ENCODE measurements around the gene RMND5A. TPM values are rescaled to one million over a fixed set of nuclear protein-coding genes. Genes with fewer than 3 reads are reported as not detected.
"Not testable (repeated sequence)": the region's sequence is repeated elsewhere in the genome, so short reads cannot be mapped to it uniquely, and the experiment has no call there.

The RMND5A gene, protein sequence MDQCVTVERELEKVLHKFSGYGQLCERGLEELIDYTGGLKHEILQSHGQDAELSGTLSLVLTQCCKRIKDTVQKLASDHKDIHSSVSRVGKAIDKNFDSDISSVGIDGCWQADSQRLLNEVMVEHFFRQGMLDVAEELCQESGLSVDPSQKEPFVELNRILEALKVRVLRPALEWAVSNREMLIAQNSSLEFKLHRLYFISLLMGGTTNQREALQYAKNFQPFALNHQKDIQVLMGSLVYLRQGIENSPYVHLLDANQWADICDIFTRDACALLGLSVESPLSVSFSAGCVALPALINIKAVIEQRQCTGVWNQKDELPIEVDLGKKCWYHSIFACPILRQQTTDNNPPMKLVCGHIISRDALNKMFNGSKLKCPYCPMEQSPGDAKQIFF
- 13.6 TPM for polyA plus RNA-seq (2012; ENCODE audit: insufficient read depth, insufficient read length, low read depth)

GRCh38 chr2:86719637-86720539 lies at the start of gene RMND5A:
Gene RMND5A, plus strand, starts transcription at chr2:86720291. Its CDS starts 377 bp downstream, at chr2:86720668.
- H3K4me1 ChIP-seq, H3K27me3 ChIP-seq, H3K9me3 ChIP-seq, H3K36me3 ChIP-seq: not testable (repeated sequence)
- H3K4me3 ChIP-seq (ENCODE audit: low read depth, low read length): peak within 1 kb of the TSS; percentile 54
- peak; percentile 82 for DNase-seq

DNA sequence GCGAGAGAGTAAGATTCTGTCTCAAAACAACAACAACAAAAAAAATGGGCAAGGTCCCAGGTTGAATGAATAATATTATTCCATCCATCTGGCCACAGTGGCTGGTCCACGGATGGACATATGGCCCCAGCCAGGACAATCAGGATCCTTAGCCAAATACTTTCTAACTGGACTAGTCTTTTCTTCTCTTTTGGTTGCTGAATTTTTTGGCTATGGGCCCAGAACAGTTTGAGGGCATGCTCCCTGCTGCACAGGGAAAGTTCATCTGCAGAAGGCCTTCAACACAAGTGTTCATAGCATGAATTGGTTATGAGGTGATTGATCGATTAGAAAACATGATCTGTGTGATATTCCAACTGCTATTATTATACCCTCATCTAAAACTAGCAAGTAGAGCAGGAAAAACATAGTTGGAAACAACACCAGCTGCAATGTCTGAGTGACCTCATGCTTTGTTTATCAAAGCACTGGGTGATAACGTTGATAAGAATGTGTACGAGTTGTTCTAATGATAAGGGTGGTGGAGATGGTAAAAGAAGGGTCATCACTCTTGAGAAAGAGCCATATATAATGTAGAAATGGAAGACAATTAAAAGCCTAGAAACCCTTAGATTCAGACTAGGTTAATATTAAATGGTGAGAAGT lies 48.6 kb upstream of the RMND5A start:
- TF ChIP-seq, protein P1, sequence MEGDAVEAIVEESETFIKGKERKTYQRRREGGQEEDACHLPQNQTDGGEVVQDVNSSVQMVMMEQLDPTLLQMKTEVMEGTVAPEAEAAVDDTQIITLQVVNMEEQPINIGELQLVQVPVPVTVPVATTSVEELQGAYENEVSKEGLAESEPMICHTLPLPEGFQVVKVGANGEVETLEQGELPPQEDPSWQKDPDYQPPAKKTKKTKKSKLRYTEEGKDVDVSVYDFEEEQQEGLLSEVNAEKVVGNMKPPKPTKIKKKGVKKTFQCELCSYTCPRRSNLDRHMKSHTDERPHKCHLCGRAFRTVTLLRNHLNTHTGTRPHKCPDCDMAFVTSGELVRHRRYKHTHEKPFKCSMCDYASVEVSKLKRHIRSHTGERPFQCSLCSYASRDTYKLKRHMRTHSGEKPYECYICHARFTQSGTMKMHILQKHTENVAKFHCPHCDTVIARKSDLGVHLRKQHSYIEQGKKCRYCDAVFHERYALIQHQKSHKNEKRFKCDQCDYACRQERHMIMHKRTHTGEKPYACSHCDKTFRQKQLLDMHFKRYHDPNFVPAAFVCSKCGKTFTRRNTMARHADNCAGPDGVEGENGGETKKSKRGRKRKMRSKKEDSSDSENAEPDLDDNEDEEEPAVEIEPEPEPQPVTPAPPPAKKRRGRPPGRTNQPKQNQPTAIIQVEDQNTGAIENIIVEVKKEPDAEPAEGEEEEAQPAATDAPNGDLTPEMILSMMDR (IDR thresholded peaks at IDR 0.05; ENCODE audit: low read depth, low read length): no peak
- H3K9me3 ChIP-seq: no peaks in the 10 kb centered on the region
- no peak overlapping the region for H3K4me3 ChIP-seq (ENCODE audit: low read depth, low read length)
- H3K27me3 ChIP-seq: no peaks in the 10 kb centered on the region
- DNase-seq: no peak
- H3K36me3 ChIP-seq: no peaks in the 10 kb centered on the region
- no peaks in the 10 kb centered on the region for H3K4me1 ChIP-seq

- no peak for DNase-seq
- Histone ChIP-seq H3K36me3 (no peaks in the 10 kb centered on the region), H3K4me3 (ENCODE audit: low read depth, low read length) (no peak overlapping the region), H3K27me3 (no peaks in the 10 kb centered on the region), H3K4me1 (no peaks in the 10 kb centered on the region), H3K9me3 (no peaks in the 10 kb centered on the region)
- TF ChIP-seq, protein P1 (IDR thresholded peaks at IDR 0.05; ENCODE audit: low read depth, low read length): no peak
Measured at GRCh38 chr2:86672027-86672545, 48.0 kb upstream of the RMND5A start.

GRCh38 chr2:86673011-86673410 lies 47.1 kb upstream of the RMND5A start:
- H3K36me3 ChIP-seq: no peaks in the 10 kb centered on the region
- H3K9me3 ChIP-seq: no peaks in the 10 kb centered on the region
- TF ChIP-seq, protein P1 (IDR thresholded peaks at IDR 0.05; ENCODE audit: low read depth, low read length): no peak
- no peaks in the 10 kb centered on the region for H3K4me1 ChIP-seq
- no peak for DNase-seq
- H3K27me3 ChIP-seq: no peaks in the 10 kb centered on the region
- H3K4me3 ChIP-seq (ENCODE audit: low read depth, low read length): no peak overlapping the region

- TF ChIP-seq, protein P1 (IDR thresholded peaks at IDR 0.05; ENCODE audit: low read depth, low read length): no peak
- no peak for DNase-seq
- Histone ChIP-seq H3K4me1 (no peaks in the 10 kb centered on the region), H3K4me3 (ENCODE audit: low read depth, low read length) (no peak overlapping the region), H3K36me3 (no peaks in the 10 kb centered on the region), H3K27me3 (no peaks in the 10 kb centered on the region), H3K9me3 (no peaks in the 10 kb centered on the region)
Measured at GRCh38 chr2:86673986-86674670, 46.0 kb upstream of the RMND5A start.

DNA sequence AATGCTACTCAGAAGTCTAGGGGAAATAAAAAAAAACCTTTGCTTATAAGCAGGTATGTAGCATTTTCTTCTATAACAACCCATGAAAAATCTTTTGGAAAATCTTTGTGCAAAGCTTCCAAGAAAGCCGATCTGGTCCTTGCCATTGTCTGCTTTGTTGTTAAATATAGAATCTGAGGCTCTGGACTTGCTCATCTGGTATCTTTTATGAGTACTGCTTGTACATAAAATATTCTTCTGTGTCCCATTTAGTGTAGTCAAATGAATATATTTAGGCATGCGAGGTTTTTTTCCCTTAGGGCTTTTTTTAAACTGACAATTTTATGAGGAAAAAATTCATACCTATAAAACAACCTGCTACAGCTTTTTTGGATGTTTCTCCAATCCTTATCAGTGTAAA lies 45.0 kb upstream of the RMND5A start:
- Histone ChIP-seq H3K27me3 (no peaks in the 10 kb centered on the region), H3K4me1 (no peaks in the 10 kb centered on the region), H3K9me3 (no peaks in the 10 kb centered on the region), H3K4me3 (ENCODE audit: low read depth, low read length) (no peak overlapping the region), H3K36me3 (no peaks in the 10 kb centered on the region)
- DNase-seq: no peak
- TF ChIP-seq, protein P1 (IDR thresholded peaks at IDR 0.05; ENCODE audit: low read depth, low read length): no peak

Data from BE2C (cell line).